AG10803 (cell line): ENCODE measurements around the gene S1PR3.
A peak's percentile ranks its signal among the peaks of the same experiment; 100 is the strongest.

Source experiments
- DNase-seq: peaks from one replicate; pipeline ENCODE4 v3.0.0; 2010; ENCODE audit warnings: low read depth
- H3K4me3 ChIP-seq: 2 replicates; pipeline ENCODE4 v1.5.1; 2011; ENCODE audit warnings: mild to moderate bottlenecking, low read length, control low read depth
- CTCF ChIP-seq: conservative IDR thresholded peaks from 2 replicates; pipeline ENCODE4 v1.5.1; 2011; ENCODE audit warnings: mild to moderate bottlenecking, low read length, control low read depth, inconsistent platforms

S1PR3 gene

DNA sequence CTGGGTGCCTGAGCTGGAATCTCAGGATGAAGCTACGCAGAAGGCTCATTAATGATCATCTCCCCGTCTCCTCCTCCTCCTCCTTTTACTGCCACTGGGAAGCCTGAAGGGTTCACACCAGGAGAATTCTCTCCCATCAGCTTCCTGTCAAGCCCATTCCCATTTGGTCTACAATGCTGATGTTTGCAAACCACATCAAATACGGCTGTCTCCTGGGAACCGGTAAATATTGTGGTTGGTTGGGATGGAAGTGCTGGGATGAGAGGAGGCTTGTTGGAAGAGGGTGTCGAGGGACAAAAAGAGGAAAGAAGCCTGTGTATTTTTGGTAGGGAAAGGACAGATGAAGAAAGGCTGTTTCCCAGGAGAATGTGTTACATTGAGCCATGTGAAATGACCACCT is 13.2 kb upstream of the S1PR3 start:
- DNase-seq: no peak
- TF ChIP-seq CTCF: no peak
- H3K4me3 ChIP-seq: no peak overlapping the region

- DNase-seq: peak; percentile 59
- H3K4me3 ChIP-seq: no peak overlapping the region
- no peak for TF ChIP-seq CTCF
These were observed 12.2 kb upstream of the S1PR3 start for GRCh38 chr9:88979021-88979420.

GRCh38 chr9:88979791-88980190 is 11.5 kb upstream of the S1PR3 start:
- no peak for TF ChIP-seq CTCF
- no peak overlapping the region for H3K4me3 ChIP-seq
- no peak for DNase-seq

- no peak overlapping the region for H3K4me3 ChIP-seq
- no peak for TF ChIP-seq CTCF
- peak; percentile 98 for DNase-seq
These were observed 10.5 kb upstream of the S1PR3 start for GRCh38 chr9:88980740-88981203.

DNA sequence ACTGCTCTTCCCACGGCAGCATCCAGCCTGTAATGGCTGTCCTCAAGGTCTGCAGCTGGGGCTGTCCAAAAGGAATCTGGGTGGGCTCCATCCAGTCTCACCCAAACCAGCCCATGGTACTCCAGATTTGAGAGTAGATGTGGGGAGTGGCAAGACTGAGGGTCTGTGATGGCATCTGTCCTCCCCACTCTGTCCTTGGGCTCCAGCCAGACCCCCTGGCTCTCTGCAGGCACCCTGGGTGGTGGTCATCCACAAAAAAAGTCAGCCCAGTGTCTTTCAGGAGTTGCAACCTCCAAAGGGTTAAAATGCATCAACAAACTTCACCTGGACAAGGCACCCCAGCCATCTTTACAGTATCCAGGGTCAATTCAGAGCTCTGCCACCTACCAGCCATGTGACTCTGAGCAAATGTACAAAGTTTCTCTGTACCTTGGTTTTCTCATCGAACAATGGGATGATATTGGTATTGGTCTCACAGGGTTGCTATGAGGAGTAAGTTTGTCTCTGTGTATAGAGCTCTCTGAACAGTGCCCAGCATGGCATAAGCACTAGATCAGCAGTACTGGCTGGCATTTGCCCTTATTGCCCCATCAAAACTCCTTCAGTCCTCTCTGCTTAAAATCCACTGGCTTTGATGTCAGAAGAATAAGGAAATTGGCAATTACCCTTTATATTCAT is 7.3 kb upstream of the S1PR3 start:
- no peak for DNase-seq
- no peak for TF ChIP-seq CTCF
- no peak overlapping the region for H3K4me3 ChIP-seq

GRCh38 chr9:88984543-88984883 is 6.8 kb upstream of the S1PR3 start:
- no peak for TF ChIP-seq CTCF
- H3K4me3 ChIP-seq: no peak overlapping the region
- no peak for DNase-seq

GRCh38 chr9:88985616-88986015 is 5.7 kb upstream of the S1PR3 start:
- no peak for DNase-seq
- TF ChIP-seq CTCF: no peak
- no peak overlapping the region for H3K4me3 ChIP-seq
